ENCODE data around the gene BLTP2. TPM values are rescaled to one million over a fixed set of nuclear protein-coding genes. Genes with fewer than 3 reads are reported as not detected.

The BLTP2 gene
- total RNA-seq, 1 donor from 2014 or later = 190 TPM

DNA sequence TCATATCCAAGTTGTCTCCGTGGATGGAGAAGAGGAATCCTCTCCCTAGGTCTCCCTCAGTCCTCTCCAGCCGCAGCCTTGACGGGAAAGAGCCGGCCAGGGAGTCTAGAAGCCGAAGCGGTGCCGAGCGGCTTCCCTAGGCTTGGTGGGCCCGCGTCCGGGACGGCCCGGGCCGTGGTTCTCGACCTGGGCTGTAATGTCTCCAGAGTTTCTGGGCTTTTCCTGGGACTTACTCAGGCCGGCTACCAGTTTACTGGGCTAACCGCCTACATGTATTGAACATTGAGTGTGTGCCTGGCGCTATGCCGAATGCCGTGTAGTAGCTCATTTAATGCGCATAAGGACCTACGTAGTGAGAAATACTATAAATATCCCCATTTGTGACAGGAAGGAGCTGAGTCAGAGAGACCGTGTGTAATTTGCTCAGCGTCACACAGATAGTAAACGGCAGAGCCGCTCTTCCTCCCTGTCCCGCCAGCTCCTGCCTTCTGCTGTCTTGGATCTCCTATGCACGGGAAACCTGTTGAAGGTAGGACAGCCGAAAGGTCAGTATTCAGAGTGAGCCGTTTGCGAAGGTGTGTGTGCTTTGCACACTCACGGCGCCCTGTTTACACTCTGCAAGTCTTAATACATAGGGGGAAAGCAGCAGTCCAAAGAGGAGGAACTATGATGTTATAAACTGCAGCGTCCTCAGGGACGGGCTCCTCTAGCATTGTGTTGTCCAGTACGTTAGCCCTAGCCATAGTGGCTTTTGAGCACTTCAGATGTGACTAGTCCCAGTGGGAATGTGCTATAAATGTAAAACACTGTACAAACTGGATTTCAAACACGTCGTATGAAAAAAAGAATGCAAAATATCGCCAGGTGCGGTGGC is 45.4 kb downstream of the BLTP2 start:
- no peaks in the 10 kb centered on the region for H3K9me3 Mint-ChIP-seq (ENCODE audit: low read depth)
- TF ChIP-seq, protein P1, sequence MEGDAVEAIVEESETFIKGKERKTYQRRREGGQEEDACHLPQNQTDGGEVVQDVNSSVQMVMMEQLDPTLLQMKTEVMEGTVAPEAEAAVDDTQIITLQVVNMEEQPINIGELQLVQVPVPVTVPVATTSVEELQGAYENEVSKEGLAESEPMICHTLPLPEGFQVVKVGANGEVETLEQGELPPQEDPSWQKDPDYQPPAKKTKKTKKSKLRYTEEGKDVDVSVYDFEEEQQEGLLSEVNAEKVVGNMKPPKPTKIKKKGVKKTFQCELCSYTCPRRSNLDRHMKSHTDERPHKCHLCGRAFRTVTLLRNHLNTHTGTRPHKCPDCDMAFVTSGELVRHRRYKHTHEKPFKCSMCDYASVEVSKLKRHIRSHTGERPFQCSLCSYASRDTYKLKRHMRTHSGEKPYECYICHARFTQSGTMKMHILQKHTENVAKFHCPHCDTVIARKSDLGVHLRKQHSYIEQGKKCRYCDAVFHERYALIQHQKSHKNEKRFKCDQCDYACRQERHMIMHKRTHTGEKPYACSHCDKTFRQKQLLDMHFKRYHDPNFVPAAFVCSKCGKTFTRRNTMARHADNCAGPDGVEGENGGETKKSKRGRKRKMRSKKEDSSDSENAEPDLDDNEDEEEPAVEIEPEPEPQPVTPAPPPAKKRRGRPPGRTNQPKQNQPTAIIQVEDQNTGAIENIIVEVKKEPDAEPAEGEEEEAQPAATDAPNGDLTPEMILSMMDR (IDR thresholded peaks at IDR 0.05; ENCODE audit: unreplicated experiment) = no peak
- peaks cover 4% of the 10 kb centered on the region for H3K36me3 Mint-ChIP-seq (ENCODE audit: insufficient read depth)
- H3K27me3 Mint-ChIP-seq = no peaks in the 10 kb centered on the region
- H3K4me3 Mint-ChIP-seq (ENCODE audit: low read depth) = peak overlapping the region; percentile 81
- H3K27ac Mint-ChIP-seq = peak overlapping the region; percentile 79
- peaks cover 18% of the 10 kb centered on the region for H3K4me1 Mint-ChIP-seq (ENCODE audit: low read depth)
- DNase-seq (ENCODE audit: low spot score, unreplicated experiment) = no peak

- peak; percentile 88 for DNase-seq (ENCODE audit: low spot score, unreplicated experiment)
- Mint-ChIP-seq H3K4me3 (ENCODE audit: low read depth) (peak within 1 kb of the TSS; percentile 81), H3K4me1 (ENCODE audit: low read depth) (peaks cover 18% of the 10 kb centered on the region), H3K9me3 (ENCODE audit: low read depth) (no peaks in the 10 kb centered on the region), H3K27ac (peak within 1 kb of the TSS; percentile 91), H3K36me3 (ENCODE audit: insufficient read depth) (peaks cover 3% of the 10 kb centered on the region), H3K27me3 (no peaks in the 10 kb centered on the region)
- TF ChIP-seq, protein P1 (IDR thresholded peaks at IDR 0.05; ENCODE audit: unreplicated experiment) = no peak
Observed at GRCh38 chr17:28598799-28599310, 46.1 kb downstream of the BLTP2 start, which contains the start of gene SPAG5. TSS of gene SPAG5 (minus strand) at chr17:28599025. CDS start at chr17:28598946, 79 bp downstream.

DNA sequence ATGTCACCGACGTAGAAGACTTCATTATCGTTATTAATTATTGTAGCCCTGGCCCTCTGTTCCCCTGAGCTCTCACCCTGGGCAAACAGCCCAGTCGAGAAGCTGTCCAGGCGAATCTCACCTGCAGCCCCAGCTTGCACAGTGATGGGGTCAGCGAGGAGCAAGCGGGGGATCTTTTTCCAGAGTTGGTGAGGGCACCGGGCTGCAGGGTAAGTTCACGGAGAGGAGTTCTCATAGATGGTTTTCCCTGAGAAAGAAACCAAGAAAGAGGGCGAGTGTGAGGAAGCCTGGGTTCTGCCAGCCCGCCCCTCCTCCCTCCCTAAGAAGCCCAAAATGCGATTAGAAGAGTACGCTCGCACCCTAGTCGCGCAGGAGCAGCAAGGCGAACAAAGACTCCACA is 46.6 kb downstream of the BLTP2 start:
- TF ChIP-seq, protein P1 (IDR thresholded peaks at IDR 0.05; ENCODE audit: unreplicated experiment) = no peak
- Mint-ChIP-seq H3K4me1 (ENCODE audit: low read depth) (peaks cover 14% of the 10 kb centered on the region), H3K4me3 (ENCODE audit: low read depth) (peak overlapping the region; percentile 81), H3K9me3 (ENCODE audit: low read depth) (no peaks in the 10 kb centered on the region), H3K27ac (peak overlapping the region; percentile 91), H3K27me3 (no peaks in the 10 kb centered on the region), H3K36me3 (ENCODE audit: insufficient read depth) (no peaks in the 10 kb centered on the region)
- DNase-seq (ENCODE audit: low spot score, unreplicated experiment) = no peak

DNA sequence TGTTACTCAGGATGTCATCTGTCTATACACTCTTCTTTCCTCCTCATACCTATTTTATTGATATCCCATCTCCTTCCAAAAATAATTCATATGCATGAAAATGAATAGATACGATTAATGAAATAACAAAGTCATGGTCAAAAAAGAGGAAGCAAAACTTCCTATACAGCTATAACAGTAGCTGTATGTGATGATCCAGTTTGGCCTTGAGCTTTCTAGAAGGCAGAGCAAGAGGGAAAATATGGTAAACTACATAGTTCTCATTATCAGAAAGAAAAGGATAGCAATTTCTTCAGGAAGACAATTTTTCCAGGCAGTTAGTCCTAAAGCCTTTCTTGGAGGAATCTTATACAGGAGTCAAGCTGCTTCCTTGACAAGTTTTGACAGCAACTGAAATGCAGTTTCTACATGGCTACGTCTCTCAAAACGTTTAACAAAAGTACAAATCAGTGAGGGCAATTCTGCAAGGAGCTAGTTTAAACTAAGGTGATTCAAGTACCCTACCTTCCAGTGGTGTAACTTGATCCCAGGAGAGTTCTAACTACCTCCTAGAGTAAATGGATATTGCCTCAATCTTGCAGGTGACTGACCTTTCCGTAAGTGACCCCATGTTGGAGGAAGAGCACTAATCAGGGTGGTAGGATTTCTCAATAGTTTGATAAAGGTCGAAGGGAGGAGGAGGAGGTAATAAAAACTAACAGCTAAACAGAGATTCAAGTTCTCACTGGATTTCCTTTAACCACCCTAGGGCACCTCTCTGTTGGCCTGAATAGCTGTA is 47.2 kb downstream of the BLTP2 start:
- H3K9me3 Mint-ChIP-seq (ENCODE audit: low read depth) = no peaks in the 10 kb centered on the region
- peak overlapping the region; percentile 91 for H3K27ac Mint-ChIP-seq
- peak overlapping the region; percentile 81 for H3K4me3 Mint-ChIP-seq (ENCODE audit: low read depth)
- peaks cover 1% of the 10 kb centered on the region for H3K36me3 Mint-ChIP-seq (ENCODE audit: insufficient read depth)
- no peak for DNase-seq (ENCODE audit: low spot score, unreplicated experiment)
- H3K27me3 Mint-ChIP-seq = no peaks in the 10 kb centered on the region
- peaks cover 13% of the 10 kb centered on the region for H3K4me1 Mint-ChIP-seq (ENCODE audit: low read depth)
- TF ChIP-seq, protein P1 (IDR thresholded peaks at IDR 0.05; ENCODE audit: unreplicated experiment) = no peak

Other genes with a start within 250 kb of the BLTP2 start
- gene SLC46A1, start 238.9 kb downstream of the BLTP2 start, total RNA-seq = 15.7 and 16.1 TPM in 2 replicates
- gene SLC13A2, start 171.5 kb downstream of the BLTP2 start, total RNA-seq = 0.29 and 0.31 TPM in 2 replicates
- gene FOXN1, start 138.8 kb downstream of the BLTP2 start, total RNA-seq = 0.07 TPM in 1 of 2 replicates, not detected in the other
- gene UNC119, start 92.5 kb downstream of the BLTP2 start, total RNA-seq = 41.3 and 46.7 TPM in 2 replicates
- gene PIGS, start 73.6 kb downstream of the BLTP2 start, total RNA-seq = 65.0 and 68.2 TPM in 2 replicates
- 4.8 and 5.6 TPM in 2 replicates for gene ALDOC, start 68.3 kb downstream of the BLTP2 start, total RNA-seq
- 69.4 and 77.8 TPM in 2 replicates for gene SPAG5, start 46.1 kb downstream of the BLTP2 start, total RNA-seq
- 35.5 and 36.7 TPM in 2 replicates for gene RSKR, start 31.0 kb downstream of the BLTP2 start, total RNA-seq
- gene SDF2, start 16.7 kb upstream of the BLTP2 start, total RNA-seq = 53.3 and 57.9 TPM in 2 replicates
- 80.0 and 88.0 TPM in 2 replicates for gene SUPT6H, start 17.0 kb upstream of the BLTP2 start, total RNA-seq
- 15.2 and 16.3 TPM in 2 replicates for gene PROCA1, start 66.7 kb upstream of the BLTP2 start, total RNA-seq
- gene RAB34, start 72.7 kb upstream of the BLTP2 start, total RNA-seq = 147 and 150 TPM in 2 replicates
- gene RPL23A, start 74.8 kb upstream of the BLTP2 start, total RNA-seq = 1,486 and 1,562 TPM in 2 replicates
- gene TLCD1, start 81.1 kb upstream of the BLTP2 start, total RNA-seq = 14.0 and 15.5 TPM in 2 replicates
- gene NEK8, start 83.6 kb upstream of the BLTP2 start, total RNA-seq = 15.4 and 16.8 TPM in 2 replicates
- 254 and 260 TPM in 2 replicates for gene TRAF4, start 98.9 kb upstream of the BLTP2 start, total RNA-seq
- gene FAM222B, start 197.6 kb upstream of the BLTP2 start, total RNA-seq = 48.9 and 58.7 TPM in 2 replicates
- gene ERAL1, start 209.9 kb upstream of the BLTP2 start, total RNA-seq = 49.2 and 49.7 TPM in 2 replicates

All from progenitor cell of endocrine pancreas (in vitro differentiated cells).